GM10248 (cell line): Measurements from ENCODE around the gene ZNF234.
"Not testable (repeated sequence)": the region's sequence is repeated elsewhere in the genome, so short reads cannot be mapped to it uniquely, and the experiment has no call there.

Experiments used
- CTCF ChIA-PET: fragments of 300-600 bp; sonication (Branson Sonifier 250); formaldehyde crosslinking; extraction: SDS; loops from one replicate; lab custom pipeline; 2021; ENCODE audit warnings: antibody characterized with exemption; lab: Yijun Ruan, JAX
- POLR2A ChIA-PET: fragments of 350-650 bp; sonication (Branson Sonifier 250); formaldehyde crosslinking; extraction: SDS; loops from one replicate; lab custom pipeline; 2020; ENCODE audit warnings: antibody characterized with exemption; lab: Yijun Ruan, JAX
- DNase-seq: peaks from one replicate; pipeline ENCODE4 v3.0.0; 2012; ENCODE audit errors: extremely low spot score
- TF ChIP-seq, protein P1 (sequence below): IDR thresholded peaks from 2 replicates; pipeline ENCODE4 v1.5.1; 2012; ENCODE audit warnings: mild to moderate bottlenecking, low read depth; ENCODE audit errors: extremely low read depth, missing control alignments, control extremely low read depth

The ZNF234 gene

DNA sequence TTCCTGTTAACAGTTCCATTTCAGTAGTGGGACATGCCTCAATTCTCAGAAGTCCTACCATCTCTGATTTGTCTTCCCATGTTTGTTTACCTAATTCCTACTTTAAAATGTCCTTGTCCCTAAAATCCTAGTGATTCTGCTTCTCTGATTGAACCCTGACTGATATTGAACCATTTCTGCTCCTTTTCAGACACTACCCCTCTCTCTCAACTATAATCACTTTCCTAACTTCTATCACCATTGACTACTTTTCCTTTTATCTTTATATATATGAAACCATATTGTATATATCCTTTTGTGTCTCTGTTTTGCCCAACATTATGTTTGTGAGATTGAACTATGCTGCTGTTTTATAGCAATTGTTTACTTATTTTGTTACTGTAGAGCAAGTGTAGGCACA, 55.4 kb downstream of the ZNF234 start:
- TF ChIP-seq, protein P1, sequence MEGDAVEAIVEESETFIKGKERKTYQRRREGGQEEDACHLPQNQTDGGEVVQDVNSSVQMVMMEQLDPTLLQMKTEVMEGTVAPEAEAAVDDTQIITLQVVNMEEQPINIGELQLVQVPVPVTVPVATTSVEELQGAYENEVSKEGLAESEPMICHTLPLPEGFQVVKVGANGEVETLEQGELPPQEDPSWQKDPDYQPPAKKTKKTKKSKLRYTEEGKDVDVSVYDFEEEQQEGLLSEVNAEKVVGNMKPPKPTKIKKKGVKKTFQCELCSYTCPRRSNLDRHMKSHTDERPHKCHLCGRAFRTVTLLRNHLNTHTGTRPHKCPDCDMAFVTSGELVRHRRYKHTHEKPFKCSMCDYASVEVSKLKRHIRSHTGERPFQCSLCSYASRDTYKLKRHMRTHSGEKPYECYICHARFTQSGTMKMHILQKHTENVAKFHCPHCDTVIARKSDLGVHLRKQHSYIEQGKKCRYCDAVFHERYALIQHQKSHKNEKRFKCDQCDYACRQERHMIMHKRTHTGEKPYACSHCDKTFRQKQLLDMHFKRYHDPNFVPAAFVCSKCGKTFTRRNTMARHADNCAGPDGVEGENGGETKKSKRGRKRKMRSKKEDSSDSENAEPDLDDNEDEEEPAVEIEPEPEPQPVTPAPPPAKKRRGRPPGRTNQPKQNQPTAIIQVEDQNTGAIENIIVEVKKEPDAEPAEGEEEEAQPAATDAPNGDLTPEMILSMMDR, result no peak
- POLR2A ChIA-PET, result no interaction called here
- CTCF ChIA-PET, result no interaction called here
- no peak for DNase-seq

DNA sequence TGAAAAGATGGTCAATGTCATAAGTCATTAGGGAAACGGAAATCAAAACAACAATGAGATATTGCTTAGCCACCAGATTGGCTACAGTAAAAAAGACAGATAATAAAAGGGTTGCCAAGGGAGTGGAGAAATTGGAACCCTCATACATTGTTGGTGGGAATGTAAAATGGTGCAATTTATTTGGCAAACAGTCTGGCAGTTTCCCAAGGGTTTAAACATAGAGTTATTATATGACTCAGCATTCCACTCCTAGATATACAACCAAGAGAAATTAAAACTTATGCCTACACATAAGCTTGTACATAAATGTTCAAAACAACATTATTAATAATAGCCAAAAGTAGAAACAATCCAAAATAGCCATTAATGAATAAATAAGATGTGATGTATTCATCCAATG, 61.1 kb downstream of the ZNF234 start:
- ChIA-PET CTCF (no interaction called here), POLR2A (no interaction called here)
- DNase-seq, result no peak
- TF ChIP-seq, protein P1, result no peak

DNA sequence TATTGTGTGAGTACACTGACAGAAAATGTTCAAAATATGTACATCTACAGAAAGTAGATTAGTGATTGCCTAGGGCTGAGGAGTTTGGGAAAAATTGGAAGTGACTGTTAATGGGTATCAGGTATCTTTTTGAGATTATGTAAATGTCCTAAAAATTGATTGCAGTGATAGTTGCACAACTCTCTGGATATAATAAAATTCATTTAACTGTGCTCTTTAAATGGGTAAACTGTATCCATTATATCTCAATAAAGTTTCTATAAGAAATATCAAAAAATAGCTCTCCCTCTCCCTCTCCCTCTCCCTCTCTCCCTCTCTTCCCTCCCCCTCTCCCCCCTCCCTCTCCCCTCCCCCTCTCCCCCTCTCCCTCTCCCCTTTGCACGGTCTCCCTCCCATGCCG, 61.6 kb downstream of the ZNF234 start:
- CTCF ChIA-PET, result no interaction called here
- TF ChIP-seq, protein P1, result no peak
- DNase-seq, result no peak
- POLR2A ChIA-PET, result no interaction called here

GRCh38 chr19:44203877-44204276, 62.5 kb downstream of the ZNF234 start:
- DNase-seq, POLR2A ChIA-PET, CTCF ChIA-PET: not testable (repeated sequence)

DNA sequence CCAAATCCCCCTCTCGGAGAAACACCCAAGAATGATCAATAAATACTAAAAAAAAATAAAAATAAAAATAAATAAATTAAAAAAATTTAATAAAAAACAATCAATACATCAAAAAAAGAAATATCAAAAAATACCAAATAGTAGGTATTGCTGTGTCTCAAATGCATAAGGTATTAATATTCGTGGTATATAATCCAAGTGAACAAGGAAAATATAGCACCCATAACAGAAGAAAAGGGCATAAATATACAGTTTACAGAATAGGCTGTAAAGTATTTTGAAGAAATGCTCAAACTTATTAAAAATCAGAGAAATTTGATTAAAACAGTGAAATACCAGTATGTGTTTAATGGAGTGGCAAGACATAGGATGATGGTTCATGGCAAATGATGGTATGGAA, 63.4 kb downstream of the ZNF234 start:
- no peak for DNase-seq
- POLR2A ChIA-PET, result no interaction called here
- CTCF ChIA-PET, result no interaction called here
- TF ChIP-seq, protein P1, result no peak

DNA sequence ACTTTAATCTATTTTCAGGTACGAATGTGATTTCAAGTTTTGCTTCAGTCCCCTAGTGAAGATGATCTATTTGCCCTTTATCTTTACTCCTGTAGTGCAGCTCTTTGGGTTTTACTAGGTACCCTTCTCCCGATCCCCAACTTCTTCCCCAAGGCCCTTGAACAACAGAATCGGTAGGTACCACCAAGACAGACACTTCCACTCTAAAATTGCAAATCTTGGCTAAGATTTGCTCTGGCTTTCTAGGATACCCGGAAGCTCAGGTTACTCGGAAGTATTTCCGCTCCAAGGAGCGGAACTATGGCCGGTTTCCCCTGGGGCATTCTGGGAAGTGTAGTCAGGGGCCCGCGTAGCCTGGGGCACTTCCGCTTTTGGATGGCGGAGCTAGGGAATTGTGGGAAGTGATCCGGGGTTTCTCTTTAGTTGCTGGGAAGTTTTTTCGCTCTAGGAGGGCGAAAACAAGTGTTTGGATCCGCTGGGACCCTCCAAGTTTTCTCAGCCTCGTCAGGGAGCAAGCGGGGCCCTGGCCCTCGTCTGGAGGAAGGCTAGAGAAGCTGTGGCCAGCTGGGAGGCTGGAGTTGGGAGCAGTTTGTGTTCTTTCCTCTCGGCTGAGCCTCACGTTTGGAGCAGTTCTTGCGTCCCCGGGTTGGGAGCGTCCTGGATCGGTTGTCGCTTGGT, 65.9 kb downstream of the ZNF234 start:
- TF ChIP-seq, protein P1, result no peak
- peak; percentile 86 for DNase-seq
- ChIA-PET POLR2A (interaction anchor here (0.9 kb wide), 1 partner anchor 43 kb away, joined by 3 read pairs; no protein-coding TSS in a partner anchor), CTCF (interaction anchor here (1.0 to 2.2 kb wide), 2 partner anchors 11 to 14 kb away, joined by 3 to 6 read pairs; no protein-coding TSS in a partner anchor)
